ENCODE measurements around the gene MOSMO. TPM values are rescaled to one million over a fixed set of nuclear protein-coding genes. Genes with fewer than 3 reads are reported as not detected.
A peak's percentile ranks its signal among the peaks of the same experiment; 100 is the strongest.

The MOSMO gene
- total and polyA plus RNA-seq, 10 of the 15 experiments (the other 5 are each of a cell fraction or from before 2014, with no cell fraction given) = 1.7 to 26.7 (median 12.2) TPM

GRCh38 chr16:22007509-22008214 is at the start of gene MOSMO (continued):
- peak; percentile 46; the same call in 1 of the 2 replicates for TF ChIP-seq DPF2 (IDR thresholded peaks at IDR 0.05)
- TF ChIP-seq RELA (IDR thresholded peaks at IDR 0.05; ENCODE audit: borderline replicate concordance, partially characterized antibody) = peak; percentile 46
- peak; percentile 51 for TF ChIP-seq PKNOX1 (IDR thresholded peaks at IDR 0.05)
- peak; percentile 27; the same call in 1 of the 2 replicates for TF ChIP-seq RB1 (IDR thresholded peaks at IDR 0.05; ENCODE audit: borderline replicate concordance)
- no peak for TF ChIP-seq STAT1 (conservative IDR thresholded peaks at IDR 0.05)
- peak; percentile 32; the same call in 1 of the 2 replicates for TF ChIP-seq TAF1 (IDR thresholded peaks at IDR 0.05; ENCODE audit: borderline replicate concordance, low read depth, low read length)
- TF ChIP-seq POLR2A (IDR thresholded peaks at IDR 0.05; ENCODE audit: low read depth, low read length) = peak; percentile 75

DNA sequence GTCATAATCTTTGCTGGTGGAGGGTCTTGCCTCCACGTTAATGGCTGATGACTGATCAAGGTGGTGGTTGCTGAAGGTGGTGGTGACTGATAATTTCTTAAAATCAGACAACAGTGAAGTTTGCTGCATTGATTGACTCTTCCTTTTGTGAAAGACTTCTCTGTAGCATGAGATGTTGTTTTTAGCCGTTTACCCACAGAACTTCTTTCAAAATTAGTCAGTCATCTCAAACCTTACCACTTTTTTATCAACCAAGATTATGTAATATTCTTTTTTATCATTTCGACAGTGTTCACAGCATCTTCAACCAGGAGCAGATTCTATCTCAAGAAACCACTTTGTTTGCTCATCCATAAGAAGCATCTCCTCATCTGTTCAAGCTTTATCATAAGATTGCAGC is 48.9 kb upstream of the MOSMO start:
- Histone ChIP-seq H3K4me3 (no peak overlapping the region), H3K27me3 (replicated peaks in 1 of 2; ENCODE audit: control insufficient read depth in 2 of 2, insufficient read depth in 2 of 2, low read length in 1 of 2) (no peaks in the 10 kb centered on the region), H3K4me1 (ENCODE audit: control insufficient read depth, insufficient read depth, low read length) (peaks cover 21% of the 10 kb centered on the region), H3K27ac (ENCODE audit: control insufficient read depth, insufficient read depth) (peak overlapping the region; percentile 21; the same call in 1 of the 2 replicates), H3K9ac (ENCODE audit: control insufficient read depth, insufficient read depth, low read length) (no peak overlapping the region), H3K79me2 (ENCODE audit: control insufficient read depth, insufficient read depth, low read length) (peaks cover 35% of the 10 kb centered on the region), H3K4me2 (ENCODE audit: control insufficient read depth, insufficient read depth) (no peak overlapping the region), H3K9me3 (replicated peaks; ENCODE audit: control insufficient read depth, insufficient read depth, low read length) (no peaks in the 10 kb centered on the region), H3K36me3 (ENCODE audit: control insufficient read depth in 2 of 2, insufficient read depth in 2 of 2, low read length in 1 of 2) (peaks cover 7 to 44% of the 10 kb centered on the region in 2 experiments), H4K20me1 (ENCODE audit: control insufficient read depth, insufficient read depth) (no peaks in the 10 kb centered on the region), H2AFZ (ENCODE audit: control insufficient read depth, low read depth, low read length) (no peak overlapping the region)
- ChIA-PET CTCF (interaction anchor here (1.8 to 2.1 kb wide), 2 partner anchors 119 to 230 kb away, joined by 7 to 13 read pairs; no protein-coding TSS in a partner anchor), RAD21 (ENCODE audit: unreplicated experiment) (interaction anchor here (1.2 to 1.5 kb wide), 3 partner anchors 12 to 229 kb away, joined by 3 to 4 read pairs (median 3); no protein-coding TSS in a partner anchor), POLR2A (no interaction called here), SMC1A (ENCODE audit: uncharacterized antibody, unreplicated experiment) (interaction anchor here (1.0 to 4.1 kb wide), 4 partner anchors 8 to 12 kb away, joined by 3 to 11 read pairs (median 4); no protein-coding TSS in a partner anchor)
- WGBS (ENCODE audit: insufficient coverage, insufficient replicate concordance, low lambda C conversion rate, missing lambda C conversion rate) = 5% methylated on average over 3 of the region's 3 CpGs
- no TSS peak for BruUV-seq (replicated peaks)
- intact Hi-C loops (cut with micrococcal nuclease; ENCODE audit: unreplicated experiment) = no loop called here
- ATAC-seq (peak; percentile 64), FAIRE-seq (no peak), DNase-seq (ENCODE audit: low read depth, low spot score) (no peak)
- in situ Hi-C loops (cut with MboI) = no loop called here
- TF ChIP-seq GABPA (IDR thresholded peaks at IDR 0.05; ENCODE audit: low read depth) = no peak
- no peak for TF ChIP-seq BACH1 (IDR thresholded peaks at IDR 0.05; ENCODE audit: borderline replicate concordance)
- no peak for TF ChIP-seq MXI1 (IDR thresholded peaks at IDR 0.05; ENCODE audit: low read depth, low read length)
- TF ChIP-seq PAX5 (IDR thresholded peaks at IDR 0.05; ENCODE audit: borderline replicate concordance, low read depth, low read length) = no peak
- TF ChIP-seq ZNF24 (IDR thresholded peaks at IDR 0.05) = no peak
- TF ChIP-seq EGR1 (IDR thresholded peaks at IDR 0.05; ENCODE audit: borderline replicate concordance in 1 of 2, low read depth in 2 of 2, low read length in 2 of 2) = no peak
- TF ChIP-seq SMC3 (IDR thresholded peaks at IDR 0.05; ENCODE audit: borderline replicate concordance, low read length) = no peak
- no peak for TF ChIP-seq YY1 (IDR thresholded peaks at IDR 0.05; ENCODE audit: low read depth, low read length)
- TF ChIP-seq GATAD2B (conservative IDR thresholded peaks at IDR 0.05; ENCODE audit: low read depth) = no peak
- no peak for TF ChIP-seq ESRRA (IDR thresholded peaks at IDR 0.05; ENCODE audit: low read length)
- no peak for TF ChIP-seq NRF1 (conservative IDR thresholded peaks at IDR 0.05; ENCODE audit: low read depth, low read length)
- no peak for TF ChIP-seq SUZ12 (IDR thresholded peaks at IDR 0.05; ENCODE audit: unreplicated experiment)
- TF ChIP-seq ZNF217 (IDR thresholded peaks at IDR 0.05) = no peak
- TF ChIP-seq IKZF1 (conservative IDR thresholded peaks at IDR 0.05) = no peak
- peak; percentile 59; the same call in 1 of the 2 replicates for TF ChIP-seq JUND (IDR thresholded peaks at IDR 0.05; ENCODE audit: low read depth, low read length)
- no peak for TF ChIP-seq SP1 (IDR thresholded peaks at IDR 0.05; ENCODE audit: low read depth, low read length)
- no peak for TF ChIP-seq EZH2 (IDR thresholded peaks at IDR 0.05; ENCODE audit: borderline replicate concordance, control insufficient read depth, low read depth, low read length)
- TF ChIP-seq HDAC2 (IDR thresholded peaks at IDR 0.05) = no peak
- TF ChIP-seq ATF7 (IDR thresholded peaks at IDR 0.05; ENCODE audit: low read depth) = peak; percentile 42; the same call in 1 of the 2 replicates
